RWPE2 (cell line): Measurements from ENCODE around the gene GMDS.

Experiments
- ATAC-seq: fragments of 200-7000 bp; cut with Tn5 transposase; 3 replicates; pipeline ENCODE4 v1.9.1; 2021; ENCODE audit warnings: low read depth
- DNase-seq: peaks from one replicate; pipeline ENCODE4 v3.0.0-alpha.2; 2020; ENCODE audit warnings: low spot score
- H3K27ac ChIP-seq: fragments of 450-650 bp; 2 replicates; pipeline ENCODE4 v1.5.1; 2017; ENCODE audit warnings: mild to moderate bottlenecking; ENCODE audit not compliant: poor library complexity, severe bottlenecking
- H3K27me3 ChIP-seq: fragments of 250-450 bp; sonication (Bioruptor Pico); 2 replicates; pipeline ENCODE4 v1.5.1; 2021; ENCODE audit warnings: mild to moderate bottlenecking, moderate library complexity; ENCODE audit not compliant: insufficient read depth, poor library complexity, severe bottlenecking
- H3K36me3 ChIP-seq: fragments of 250-450 bp; sonication (Bioruptor Pico); 2 replicates; pipeline ENCODE4 v1.5.1; 2020; ENCODE audit warnings: low read depth, mild to moderate bottlenecking, moderate library complexity
- H3K4me1 ChIP-seq: fragments of 250-450 bp; sonication (Bioruptor Pico); 2 replicates; pipeline ENCODE4 v1.5.1; 2021; ENCODE audit warnings: mild to moderate bottlenecking, moderate library complexity; ENCODE audit not compliant: insufficient read depth, poor library complexity, severe bottlenecking
- H3K4me3 ChIP-seq: fragments of 250-450 bp; sonication (Bioruptor Pico); 2 replicates; pipeline ENCODE4 v1.5.1; 2021; ENCODE audit warnings: mild to moderate bottlenecking, moderate library complexity; ENCODE audit not compliant: severe bottlenecking
- H3K9me3 ChIP-seq: fragments of 250-450 bp; sonication (Bioruptor Pico); 2 replicates; pipeline ENCODE4 v1.5.1; 2021; ENCODE audit warnings: mild to moderate bottlenecking, moderate library complexity; ENCODE audit not compliant: severe bottlenecking
- CTCF ChIP-seq: fragments of 450-650 bp; IDR thresholded peaks from one replicate; pipeline ENCODE4 v1.5.1; 2017; ENCODE audit warnings: mild to moderate bottlenecking, moderate library complexity; ENCODE audit not compliant: poor library complexity, severe bottlenecking

GMDS gene

GRCh38 chr6:2235777-2236495 is 9.5 kb downstream of the GMDS start:
- no peaks in the 10 kb centered on the region for H3K36me3 ChIP-seq
- no peak for TF ChIP-seq CTCF
- no peak overlapping the region for H3K4me3 ChIP-seq
- peaks cover 24% of the 10 kb centered on the region for H3K4me1 ChIP-seq
- no peaks in the 10 kb centered on the region for H3K27me3 ChIP-seq
- DNase-seq (no peak), ATAC-seq (no peak)
- no peaks in the 10 kb centered on the region for H3K9me3 ChIP-seq
- H3K27ac ChIP-seq = peak overlapping the region; percentile 42

- Histone ChIP-seq H3K4me3 (no peak overlapping the region), H3K4me1 (peaks cover 20% of the 10 kb centered on the region), H3K36me3 (no peaks in the 10 kb centered on the region), H3K27ac (no peak overlapping the region), H3K9me3 (no peaks in the 10 kb centered on the region), H3K27me3 (no peaks in the 10 kb centered on the region)
- no peak for TF ChIP-seq CTCF
- ATAC-seq (no peak), DNase-seq (no peak)
Observed at GRCh38 chr6:2232445-2232844, 13.0 kb downstream of the GMDS start.

GRCh38 chr6:2231438-2231837 is 14.0 kb downstream of the GMDS start:
- Histone ChIP-seq H3K36me3 (no peaks in the 10 kb centered on the region), H3K4me1 (peaks cover 10% of the 10 kb centered on the region), H3K9me3 (no peaks in the 10 kb centered on the region), H3K27ac (peak overlapping the region; percentile 34), H3K4me3 (no peak overlapping the region), H3K27me3 (no peaks in the 10 kb centered on the region)
- TF ChIP-seq CTCF = no peak
- DNase-seq (no peak), ATAC-seq (peak; percentile 64; the same call in 2 of the 3 replicates)

- ATAC-seq = no peak
Observed at GRCh38 chr6:2230659-2231277, 14.6 kb downstream of the GMDS start.

More at GRCh38 chr6:2230659-2231277, 14.6 kb downstream of the GMDS start:
- Histone ChIP-seq H3K4me3 (no peak overlapping the region), H3K36me3 (no peaks in the 10 kb centered on the region), H3K27ac (peak overlapping the region; percentile 34), H3K27me3 (no peaks in the 10 kb centered on the region), H3K4me1 (peaks cover 14% of the 10 kb centered on the region), H3K9me3 (no peaks in the 10 kb centered on the region)
- DNase-seq = no peak
- no peak for TF ChIP-seq CTCF
